ENCODE measurements around the gene PTPN4.

Gene PTPN4

DNA sequence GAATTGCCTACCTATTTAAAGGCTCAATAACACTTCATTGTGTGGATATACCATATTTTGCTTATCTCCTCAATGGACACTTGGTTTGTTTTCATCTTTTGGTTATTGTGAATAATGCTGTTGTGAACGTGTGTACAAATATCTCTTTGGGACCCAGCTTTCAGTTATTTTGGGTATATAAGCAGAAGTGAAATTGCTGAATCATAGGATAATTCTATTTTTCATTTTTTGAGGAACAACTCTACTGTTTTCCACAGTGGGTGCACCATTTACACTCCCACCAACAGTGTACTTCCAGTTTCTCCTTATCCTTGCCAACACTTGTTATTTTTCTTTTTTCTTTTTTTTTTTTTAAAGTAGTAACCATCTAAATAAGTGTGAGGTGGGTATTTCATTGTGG, 29.0 kb downstream of the PTPN4 start:
- no peak for TF ChIP-seq CTCF (IDR thresholded peaks at IDR 0.05; ENCODE audit: insufficient read depth, low read depth, low read length, missing control alignments)
- DNase-seq (ENCODE audit: low read depth) = no peak
- H3K4me3 ChIP-seq (ENCODE audit: low read depth, low read length) = no peak overlapping the region

GRCh38 chr2:119790466-119790865, 30.7 kb downstream of the PTPN4 start:
- H3K4me3 ChIP-seq (ENCODE audit: low read depth, low read length) = no peak overlapping the region
- TF ChIP-seq CTCF (IDR thresholded peaks at IDR 0.05; ENCODE audit: insufficient read depth, low read depth, low read length, missing control alignments) = no peak
- no peak for DNase-seq (ENCODE audit: low read depth)

- DNase-seq (ENCODE audit: low read depth) = no peak
- H3K4me3 ChIP-seq (ENCODE audit: low read depth, low read length) = no peak overlapping the region
- TF ChIP-seq CTCF (IDR thresholded peaks at IDR 0.05; ENCODE audit: insufficient read depth, low read depth, low read length, missing control alignments) = no peak
These were observed 33.2 kb downstream of the PTPN4 start for GRCh38 chr2:119792907-119793312.

GRCh38 chr2:119794237-119794636, 34.5 kb downstream of the PTPN4 start:
- no peak overlapping the region for H3K4me3 ChIP-seq (ENCODE audit: low read depth, low read length)
- no peak for TF ChIP-seq CTCF (IDR thresholded peaks at IDR 0.05; ENCODE audit: insufficient read depth, low read depth, low read length, missing control alignments)
- no peak for DNase-seq (ENCODE audit: low read depth)

- no peak for TF ChIP-seq CTCF (IDR thresholded peaks at IDR 0.05; ENCODE audit: insufficient read depth, low read depth, low read length, missing control alignments)
- no peak overlapping the region for H3K4me3 ChIP-seq (ENCODE audit: low read depth, low read length)
- DNase-seq (ENCODE audit: low read depth) = no peak
These were observed 35.9 kb downstream of the PTPN4 start for GRCh38 chr2:119795309-119796303.

- H3K4me3 ChIP-seq (ENCODE audit: low read depth, low read length) = no peak overlapping the region
- DNase-seq (ENCODE audit: low read depth) = no peak
- no peak for TF ChIP-seq CTCF (IDR thresholded peaks at IDR 0.05; ENCODE audit: insufficient read depth, low read depth, low read length, missing control alignments)
These were observed 40.7 kb downstream of the PTPN4 start for GRCh38 chr2:119800376-119800902.

Measured in GM12865 (cell line).